ENCODE measurements around the gene CRLF2. TPM values are rescaled to one million over a fixed set of nuclear protein-coding genes. Genes with fewer than 3 reads are reported as not detected.
A peak's percentile ranks its signal among the peaks of the same experiment; 100 is the strongest.
"Not testable (repeated sequence)": the region's sequence is repeated elsewhere in the genome, so short reads cannot be mapped to it uniquely, and the experiment has no call there.

The CRLF2 gene
- total and polyA plus RNA-seq, 4 donors, result 0.33 TPM; not detected in 3

GRCh38 chrX:1215123-1215823 lies 2.8 kb upstream of the CRLF2 start:
- 80% methylated on average over 8 of the region's 10 CpGs for WGBS (ENCODE audit: insufficient coverage)
- H3K36me3 ChIP-seq (ENCODE audit: control insufficient read depth, insufficient read depth, low read length), result no peaks in the 10 kb centered on the region
- no peaks in the 10 kb centered on the region for H3K4me1 ChIP-seq (ENCODE audit: control insufficient read depth, insufficient read depth, low read length)
- no peaks in the 10 kb centered on the region for H3K27me3 ChIP-seq (ENCODE audit: control insufficient read depth, insufficient read depth, low read length)
- DNase-seq (ENCODE audit: low read depth in 4 of 6, low spot score in 6 of 6), result no peak
- H3K4me3 ChIP-seq (ENCODE audit: low read depth, low read length), result no peak overlapping the region
- H3K9me3 ChIP-seq (ENCODE audit: control insufficient read depth, insufficient read depth, low read length), result no peaks in the 10 kb centered on the region
- no peak overlapping the region for H3K27ac ChIP-seq (ENCODE audit: low read depth, low read length)

DNA sequence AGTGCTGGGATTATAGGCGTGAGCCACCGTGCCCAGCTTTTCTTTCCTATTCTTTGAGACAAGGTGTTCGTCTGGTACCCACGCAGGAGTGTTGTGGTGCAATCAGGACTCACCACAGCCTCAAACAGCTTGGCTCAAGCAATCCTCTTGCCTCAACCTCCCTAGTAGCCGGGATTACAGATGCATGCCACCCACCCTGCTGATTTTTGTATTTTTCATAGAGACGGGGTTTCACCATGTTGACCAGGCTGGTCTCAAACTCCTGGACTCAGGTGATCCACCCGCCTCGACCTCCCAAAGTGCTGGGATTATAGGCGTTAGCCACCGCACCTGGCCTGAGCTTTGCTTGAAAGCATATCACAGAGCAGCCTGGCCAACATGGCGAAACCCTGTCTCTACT lies 1.5 kb upstream of the CRLF2 start:
- Histone ChIP-seq H3K27ac (ENCODE audit: low read depth, low read length) (no peak overlapping the region), H3K9me3 (ENCODE audit: control insufficient read depth, insufficient read depth, low read length) (no peaks in the 10 kb centered on the region), H3K27me3 (ENCODE audit: control insufficient read depth, insufficient read depth, low read length) (no peaks in the 10 kb centered on the region), H3K4me3 (ENCODE audit: low read depth, low read length) (no peak overlapping the region), H3K4me1 (ENCODE audit: control insufficient read depth, insufficient read depth, low read length) (no peaks in the 10 kb centered on the region), H3K36me3 (ENCODE audit: control insufficient read depth, insufficient read depth, low read length) (no peaks in the 10 kb centered on the region)
- no peak for DNase-seq (ENCODE audit: low read depth in 4 of 6, low spot score in 6 of 6)
- WGBS (ENCODE audit: insufficient coverage), result 87% methylated on average over 10 of the region's 11 CpGs

- Histone ChIP-seq H3K27me3 (ENCODE audit: control insufficient read depth, insufficient read depth, low read length) (no peaks in the 10 kb centered on the region), H3K4me1 (ENCODE audit: control insufficient read depth, insufficient read depth, low read length) (no peaks in the 10 kb centered on the region), H3K4me3 (ENCODE audit: low read depth, low read length) (no peak overlapping the region), H3K27ac (ENCODE audit: low read depth, low read length) (no peak overlapping the region), H3K9me3 (ENCODE audit: control insufficient read depth, insufficient read depth, low read length) (no peaks in the 10 kb centered on the region), H3K36me3 (ENCODE audit: control insufficient read depth, insufficient read depth, low read length) (no peaks in the 10 kb centered on the region)
- WGBS (ENCODE audit: insufficient coverage), result 93% methylated on average over 1 of the region's 1 CpG
- no peak for DNase-seq (ENCODE audit: low read depth in 4 of 6, low spot score in 6 of 6)
Measured at GRCh38 chrX:1210844-1211243, 1.6 kb downstream of the CRLF2 start.

DNA sequence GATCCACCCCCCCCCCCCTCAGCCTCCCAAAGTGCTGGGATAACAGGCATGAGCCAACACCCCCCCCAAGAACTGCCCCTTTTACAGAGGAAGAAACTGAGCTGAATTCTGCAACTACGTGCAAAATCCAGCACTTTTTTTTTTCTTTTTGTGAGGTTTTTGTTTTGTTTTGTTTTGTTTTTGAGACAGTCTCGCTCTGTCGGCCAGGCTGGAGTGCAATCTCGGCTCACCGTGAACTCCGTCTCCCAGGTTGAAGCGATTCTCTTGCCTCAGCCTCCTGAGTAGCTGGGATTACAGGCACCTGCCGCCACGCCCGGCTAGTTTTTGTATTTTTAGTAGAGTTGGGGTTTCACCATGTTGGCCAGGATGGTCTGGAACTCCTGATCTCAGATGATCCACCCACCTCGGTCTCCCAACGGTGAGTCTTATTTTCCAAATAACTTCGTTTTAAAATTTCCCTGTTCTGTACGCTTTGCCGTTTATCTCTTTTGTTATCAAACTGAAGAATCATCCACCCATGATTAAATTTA lies 4.9 kb downstream of the CRLF2 start:
- no peaks in the 10 kb centered on the region for H3K27me3 ChIP-seq (ENCODE audit: control insufficient read depth, insufficient read depth, low read length)
- DNase-seq (ENCODE audit: low read depth in 4 of 6, low spot score in 6 of 6), result no peak

DNA sequence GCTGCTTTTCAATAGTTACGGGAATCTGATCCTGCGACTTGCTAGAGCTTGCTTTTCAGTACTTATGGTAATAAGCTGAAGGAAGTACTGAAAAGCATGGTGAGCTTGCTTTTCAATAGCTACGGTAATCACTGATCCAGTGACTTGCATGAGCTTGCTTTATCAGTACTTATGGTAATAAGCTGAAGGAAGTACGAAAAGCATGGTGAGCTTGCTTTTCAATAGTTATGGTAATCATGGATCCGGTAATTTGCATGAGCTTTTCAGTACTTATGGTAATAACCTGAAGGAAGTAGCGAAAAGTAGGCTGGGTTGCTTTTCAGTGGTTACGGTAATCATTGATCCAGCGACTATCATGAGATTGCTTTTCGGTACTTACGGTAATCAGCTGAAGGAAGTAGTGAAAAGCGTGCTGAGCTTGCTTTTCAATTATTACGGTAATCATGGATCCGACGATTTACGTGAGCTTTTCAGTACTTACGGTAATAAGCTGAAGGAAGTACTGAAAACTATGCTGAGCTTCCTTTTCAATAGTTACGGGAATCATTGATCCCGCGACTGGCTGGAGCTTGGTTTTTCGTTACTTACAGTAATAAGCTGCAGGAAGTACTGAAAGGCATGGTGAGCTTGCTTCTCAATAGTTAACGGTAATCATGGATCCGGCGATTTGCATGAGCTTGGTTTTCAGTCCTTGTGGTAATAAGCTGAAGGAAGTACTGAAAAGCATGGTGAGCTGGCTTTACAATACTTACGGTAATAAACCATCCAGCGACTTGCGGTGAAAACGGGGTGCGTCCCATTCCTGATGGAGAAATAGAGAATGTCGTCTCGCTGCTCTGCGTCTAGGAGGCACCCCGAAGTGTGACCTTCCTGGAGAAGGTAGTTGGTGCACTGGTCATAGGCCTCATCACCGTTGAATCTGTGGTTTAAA lies 6.5 kb downstream of the CRLF2 start:
- Histone ChIP-seq H3K27ac (ENCODE audit: low read depth, low read length) (no peak overlapping the region), H3K36me3 (ENCODE audit: control insufficient read depth, insufficient read depth, low read length) (no peaks in the 10 kb centered on the region), H3K9me3 (ENCODE audit: control insufficient read depth, insufficient read depth, low read length) (no peaks in the 10 kb centered on the region), H3K4me1 (ENCODE audit: control insufficient read depth, insufficient read depth, low read length) (peaks cover 6% of the 10 kb centered on the region), H3K27me3 (ENCODE audit: control insufficient read depth, insufficient read depth, low read length) (no peaks in the 10 kb centered on the region), H3K4me3 (ENCODE audit: low read depth, low read length) (peak overlapping the region; percentile 23)
- DNase-seq (ENCODE audit: low read depth in 4 of 6, low spot score in 6 of 6), result peak; percentile 75 to 99 (median 90)
- WGBS (ENCODE audit: insufficient coverage), result under 1% methylated on average over 32 of the region's 33 CpGs

More for the DNA sequence above, 4.9 kb downstream of the CRLF2 start:
- H3K36me3 ChIP-seq (ENCODE audit: control insufficient read depth, insufficient read depth, low read length), result no peaks in the 10 kb centered on the region
- 60% methylated on average over 10 of the region's 15 CpGs for WGBS (ENCODE audit: insufficient coverage)
- no peak overlapping the region for H3K4me3 ChIP-seq (ENCODE audit: low read depth, low read length)
- H3K9me3 ChIP-seq (ENCODE audit: control insufficient read depth, insufficient read depth, low read length), result no peaks in the 10 kb centered on the region
- no peak overlapping the region for H3K27ac ChIP-seq (ENCODE audit: low read depth, low read length)
- H3K4me1 ChIP-seq (ENCODE audit: control insufficient read depth, insufficient read depth, low read length), result peaks cover 6% of the 10 kb centered on the region

DNA sequence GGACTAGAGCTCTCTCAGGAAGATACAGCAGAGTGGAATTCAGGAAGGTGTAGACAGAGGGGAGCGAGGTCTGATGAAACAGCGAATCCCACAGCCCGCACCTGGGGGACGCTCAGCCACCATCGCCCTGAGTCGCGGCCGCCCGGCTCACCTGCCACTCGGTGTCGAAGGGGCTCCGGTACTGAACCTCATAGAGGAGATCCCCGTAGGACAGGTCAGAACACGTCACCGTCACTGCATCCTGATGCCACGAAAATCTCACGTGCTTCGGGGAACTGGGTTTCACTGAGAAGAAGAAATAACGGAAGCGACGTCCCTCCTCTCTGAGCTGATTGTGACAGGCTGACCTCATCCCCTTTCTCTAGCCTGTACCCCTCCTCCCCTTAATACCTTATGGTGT lies 10.2 kb downstream of the CRLF2 start:
- no peaks in the 10 kb centered on the region for H3K36me3 ChIP-seq (ENCODE audit: control insufficient read depth, insufficient read depth, low read length)
- H3K4me3 ChIP-seq (ENCODE audit: low read depth, low read length), result no peak overlapping the region
- DNase-seq (ENCODE audit: low read depth in 4 of 6, low spot score in 6 of 6), result no peak
- H3K27ac ChIP-seq (ENCODE audit: low read depth, low read length), result no peak overlapping the region
- no peaks in the 10 kb centered on the region for H3K9me3 ChIP-seq (ENCODE audit: control insufficient read depth, insufficient read depth, low read length)
- H3K4me1 ChIP-seq (ENCODE audit: control insufficient read depth, insufficient read depth, low read length), result peaks cover 6% of the 10 kb centered on the region
- H3K27me3 ChIP-seq (ENCODE audit: control insufficient read depth, insufficient read depth, low read length), result no peaks in the 10 kb centered on the region
- 87% methylated on average over 19 of the region's 21 CpGs for WGBS (ENCODE audit: insufficient coverage)

DNA sequence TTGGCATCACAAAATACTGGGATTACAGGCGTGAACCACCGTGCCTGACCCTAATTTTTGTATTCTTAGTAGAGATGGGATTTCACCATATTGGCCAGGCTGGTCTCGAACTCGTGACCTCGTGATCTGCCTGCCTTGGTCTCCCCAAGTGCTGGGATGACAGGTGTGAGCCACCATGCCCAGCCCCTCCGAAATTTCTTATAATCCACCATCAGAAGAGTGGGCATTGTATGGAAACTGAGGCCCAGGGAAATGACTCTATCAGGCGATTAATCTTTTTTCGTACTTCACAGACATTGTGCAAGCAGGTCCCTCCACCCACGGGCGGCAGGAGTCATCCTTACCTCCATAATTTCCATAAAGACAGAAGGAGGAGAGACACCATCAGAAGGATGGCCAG lies 16.0 kb downstream of the CRLF2 start:
- Histone ChIP-seq H3K9me3 (ENCODE audit: control insufficient read depth, insufficient read depth, low read length) (no peaks in the 10 kb centered on the region), H3K27ac (ENCODE audit: low read depth, low read length) (no peak overlapping the region), H3K4me1 (ENCODE audit: control insufficient read depth, insufficient read depth, low read length) (no peaks in the 10 kb centered on the region), H3K27me3 (ENCODE audit: control insufficient read depth, insufficient read depth, low read length) (no peaks in the 10 kb centered on the region), H3K36me3 (ENCODE audit: control insufficient read depth, insufficient read depth, low read length) (no peaks in the 10 kb centered on the region), H3K4me3 (ENCODE audit: low read depth, low read length) (no peak overlapping the region)
- 96% methylated on average over 5 of the region's 10 CpGs for WGBS (ENCODE audit: insufficient coverage)
- DNase-seq (ENCODE audit: low read depth in 4 of 6, low spot score in 6 of 6), result no peak

DNA sequence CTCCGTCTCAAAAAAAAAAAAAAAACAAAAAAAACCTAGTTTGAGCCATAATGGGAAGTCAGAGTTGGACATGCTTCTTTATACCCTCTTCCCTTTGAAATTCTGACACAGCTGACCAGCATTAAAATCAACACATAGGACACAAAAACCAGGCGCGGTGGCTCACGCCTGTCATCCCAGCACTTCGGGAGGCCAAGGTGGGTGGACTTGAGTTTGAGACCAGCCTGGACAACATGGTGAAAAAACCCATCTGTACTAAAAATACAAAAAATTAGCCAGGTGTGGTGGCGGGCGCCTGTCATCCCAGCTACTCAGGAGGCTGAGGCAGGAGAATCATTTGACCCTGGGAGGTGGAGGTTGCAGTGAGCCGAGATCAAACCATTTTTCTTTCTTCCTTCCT lies 20.3 kb downstream of the CRLF2 start:
- no CpG with 5 or more reads among the region's 8 CpGs for WGBS (ENCODE audit: insufficient coverage)
- not testable (repeated sequence) for DNase-seq (ENCODE audit: low read depth in 4 of 6, low spot score in 6 of 6); H3K27ac ChIP-seq (ENCODE audit: low read depth, low read length); H3K27me3 ChIP-seq (ENCODE audit: control insufficient read depth, insufficient read depth, low read length); H3K4me1 ChIP-seq (ENCODE audit: control insufficient read depth, insufficient read depth, low read length); H3K36me3 ChIP-seq (ENCODE audit: control insufficient read depth, insufficient read depth, low read length); H3K4me3 ChIP-seq (ENCODE audit: low read depth, low read length); H3K9me3 ChIP-seq (ENCODE audit: control insufficient read depth, insufficient read depth, low read length)

GRCh38 chrX:1190596-1191145 lies 21.8 kb downstream of the CRLF2 start:
- Histone ChIP-seq H3K9me3 (ENCODE audit: control insufficient read depth, insufficient read depth, low read length) (no peaks in the 10 kb centered on the region), H3K36me3 (ENCODE audit: control insufficient read depth, insufficient read depth, low read length) (no peaks in the 10 kb centered on the region), H3K4me3 (ENCODE audit: low read depth, low read length) (no peak overlapping the region), H3K4me1 (ENCODE audit: control insufficient read depth, insufficient read depth, low read length) (no peaks in the 10 kb centered on the region), H3K27me3 (ENCODE audit: control insufficient read depth, insufficient read depth, low read length) (no peaks in the 10 kb centered on the region), H3K27ac (ENCODE audit: low read depth, low read length) (no peak overlapping the region)
- no peak for DNase-seq (ENCODE audit: low read depth in 4 of 6, low spot score in 6 of 6)
- 82% methylated on average over 17 of the region's 18 CpGs for WGBS (ENCODE audit: insufficient coverage)
